Karpas-422 (cell line): ENCODE results near the gene KRT20. TPM values are rescaled to one million over a fixed set of nuclear protein-coding genes. Genes with fewer than 3 reads are reported as not detected.

Source experiments
- DNase-seq: peaks from one replicate; pipeline ENCODE4 v3.0.0-alpha.2; 2015
- H2AFZ ChIP-seq: fragments of 200-600 bp; sonication (generic); 2 replicates; pipeline ENCODE4 v1.6.1; 2014; ENCODE audit warnings: antibody characterized with exemption, low read length, mixed read lengths
- H3K27ac ChIP-seq: fragments of 200-600 bp; sonication (generic); 2 replicates; pipeline ENCODE4 v1.5.1; 2014; ENCODE audit warnings: mild to moderate bottlenecking, low read length, moderate library complexity
- H3K27me3 ChIP-seq: fragments of 200-600 bp; sonication (generic); 2 replicates; pipeline ENCODE4 v1.6.1; 2014; ENCODE audit warnings: low read length, mixed read lengths
- H3K36me3 ChIP-seq: fragments of 200-600 bp; sonication (generic); 2 replicates; pipeline ENCODE4 v1.6.1; 2014; ENCODE audit warnings: low read length, mixed read lengths; ENCODE audit not compliant: insufficient read depth
- H3K4me1 ChIP-seq: fragments of 200-600 bp; sonication (generic); 2 replicates; pipeline ENCODE4 v1.6.1; 2014; ENCODE audit warnings: mild to moderate bottlenecking, low read length, mixed read lengths
- H3K4me2 ChIP-seq: fragments of 200-600 bp; sonication (generic); 2 replicates; pipeline ENCODE4 v1.6.1; 2014; ENCODE audit warnings: low read length, low read depth, mild to moderate bottlenecking; ENCODE audit not compliant: poor library complexity, severe bottlenecking
- H3K4me3 ChIP-seq: fragments of 200-600 bp; sonication (generic); 2 replicates; pipeline ENCODE4 v1.5.1; 2014; ENCODE audit warnings: mild to moderate bottlenecking, antibody characterized with exemption, low read length, mixed read lengths
- H3K79me2 ChIP-seq: fragments of 200-600 bp; sonication (generic); 2 replicates; pipeline ENCODE4 v1.6.1; 2014; ENCODE audit warnings: mild to moderate bottlenecking, low read length, mixed read lengths
- H3K9ac ChIP-seq: fragments of 200-600 bp; sonication (generic); 2 replicates; pipeline ENCODE4 v1.6.0; 2014; ENCODE audit warnings: low read length
- H3K9me2 ChIP-seq: fragments of 200-600 bp; sonication (generic), shearing (Covaris generic); replicated peaks from 2 replicates; pipeline ENCODE4 v1.6.0; 2014; ENCODE audit warnings: mild to moderate bottlenecking, low read length, moderate library complexity; ENCODE audit not compliant: insufficient read depth
- H3K9me3 ChIP-seq: fragments of 300-700, 200-600 bp; sonication (generic); 2 replicates; pipeline ENCODE4 v1.6.1; 2014; ENCODE audit warnings: low read length, mixed read lengths
- H4K20me1 ChIP-seq: fragments of 200-600 bp; sonication (generic); 2 replicates; pipeline ENCODE4 v1.6.1; 2014; ENCODE audit warnings: mild to moderate bottlenecking, antibody characterized with exemption, low read length, low read depth; ENCODE audit not compliant: insufficient read depth
- total RNA-seq: library from RNA; depleted of rRNA; stranded (reverse); fragments of >200 nt; shearing (Covaris generic); gene quantifications from 2 replicates; pipeline ENCODE4 v1.2.3, GENCODE V29; 2014; ENCODE audit warnings: low replicate concordance

Gene KRT20
- total RNA-seq, 1 experiment from 2014 or later = not detected

DNA sequence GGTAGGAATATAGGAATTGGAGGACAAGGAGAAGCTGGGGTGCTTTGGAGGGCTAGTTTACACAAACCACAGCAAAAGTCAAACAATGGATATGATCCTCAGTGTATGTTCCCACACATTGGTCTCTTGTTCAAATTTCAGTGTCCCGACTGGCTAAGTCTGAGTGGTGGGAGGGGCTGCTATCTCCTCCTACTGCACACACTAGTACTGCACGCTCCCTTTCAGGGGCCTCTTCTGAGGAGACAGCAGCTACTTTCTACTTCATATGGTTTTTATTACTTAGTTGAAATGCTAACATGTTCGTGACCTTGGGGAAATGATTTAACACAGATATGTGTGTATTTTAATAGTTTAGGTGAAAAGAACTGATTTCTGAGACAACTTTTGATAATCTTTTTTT lies 43.8 kb downstream of the KRT20 start:
- H3K9ac ChIP-seq = no peak overlapping the region
- no peak overlapping the region for H2AFZ ChIP-seq
- no peaks in the 10 kb centered on the region for H3K27me3 ChIP-seq
- no peaks in the 10 kb centered on the region for H3K9me3 ChIP-seq
- no peaks in the 10 kb centered on the region for H3K79me2 ChIP-seq
- H3K9me2 ChIP-seq = no peaks in the 10 kb centered on the region
- no peak for DNase-seq
- no peak overlapping the region for H3K27ac ChIP-seq
- H4K20me1 ChIP-seq = no peaks in the 10 kb centered on the region
- H3K4me3 ChIP-seq = no peak overlapping the region
- H3K36me3 ChIP-seq = no peaks in the 10 kb centered on the region
- no peaks in the 10 kb centered on the region for H3K4me1 ChIP-seq
- H3K4me2 ChIP-seq = no peak overlapping the region

DNA sequence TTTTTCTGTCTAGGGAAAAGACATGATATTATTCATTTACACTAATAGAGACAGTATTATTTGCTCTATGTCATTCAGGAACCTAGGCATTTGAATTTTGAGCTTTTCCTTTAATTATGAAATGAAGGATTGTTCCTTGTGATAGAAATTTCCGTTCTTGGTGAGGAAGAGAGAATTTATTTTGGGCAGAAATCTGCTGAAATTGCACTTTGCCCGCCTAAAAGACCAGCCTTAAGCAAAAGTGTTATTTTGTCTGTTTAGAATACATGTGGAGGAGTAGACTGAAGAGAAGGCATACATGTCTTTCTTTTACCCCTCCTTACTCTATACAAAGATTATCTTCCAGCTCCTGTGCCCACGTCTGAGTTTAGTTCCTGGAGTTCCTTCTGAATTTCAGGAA lies 45.8 kb downstream of the KRT20 start:
- Histone ChIP-seq H4K20me1 (no peaks in the 10 kb centered on the region), H2AFZ (no peak overlapping the region), H3K36me3 (peaks cover 7% of the 10 kb centered on the region; the same call in 1 of the 2 replicates), H3K4me2 (no peak overlapping the region), H3K9ac (no peak overlapping the region), H3K9me2 (no peaks in the 10 kb centered on the region), H3K27ac (no peak overlapping the region), H3K27me3 (no peaks in the 10 kb centered on the region), H3K4me3 (no peak overlapping the region), H3K9me3 (no peaks in the 10 kb centered on the region), H3K79me2 (no peaks in the 10 kb centered on the region), H3K4me1 (no peaks in the 10 kb centered on the region)
- DNase-seq = no peak

DNA sequence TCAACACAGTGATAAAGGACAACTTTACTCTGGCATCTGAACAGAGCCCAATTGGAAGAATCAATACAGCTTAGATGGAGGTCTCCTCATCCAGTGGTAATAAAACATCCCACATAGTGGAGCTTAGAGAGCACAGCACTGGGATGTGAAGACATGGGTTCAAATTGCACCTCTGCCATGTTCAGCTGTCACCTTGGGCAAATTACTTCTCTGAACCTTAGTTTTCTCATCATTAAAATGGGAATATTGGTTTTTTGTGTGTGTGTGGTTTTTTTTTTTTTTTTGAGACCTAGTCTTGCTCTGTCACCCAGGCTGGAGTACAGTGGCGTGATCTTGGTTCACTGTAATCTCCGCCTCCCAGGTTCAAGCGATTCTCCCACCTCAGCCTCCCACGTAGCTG lies 49.0 kb downstream of the KRT20 start:
- Histone ChIP-seq H3K4me2 (no peak overlapping the region), H3K27me3 (no peaks in the 10 kb centered on the region), H3K4me1 (peaks cover 6% of the 10 kb centered on the region; the same call in 1 of the 2 replicates), H3K79me2 (peaks cover 5% of the 10 kb centered on the region; the same call in 1 of the 2 replicates), H3K4me3 (no peak overlapping the region), H3K36me3 (peaks cover 11% of the 10 kb centered on the region; the same call in 1 of the 2 replicates), H3K9ac (no peak overlapping the region), H3K27ac (no peak overlapping the region), H3K9me3 (no peaks in the 10 kb centered on the region), H2AFZ (no peak overlapping the region), H3K9me2 (no peaks in the 10 kb centered on the region), H4K20me1 (no peaks in the 10 kb centered on the region)
- no peak for DNase-seq

DNA sequence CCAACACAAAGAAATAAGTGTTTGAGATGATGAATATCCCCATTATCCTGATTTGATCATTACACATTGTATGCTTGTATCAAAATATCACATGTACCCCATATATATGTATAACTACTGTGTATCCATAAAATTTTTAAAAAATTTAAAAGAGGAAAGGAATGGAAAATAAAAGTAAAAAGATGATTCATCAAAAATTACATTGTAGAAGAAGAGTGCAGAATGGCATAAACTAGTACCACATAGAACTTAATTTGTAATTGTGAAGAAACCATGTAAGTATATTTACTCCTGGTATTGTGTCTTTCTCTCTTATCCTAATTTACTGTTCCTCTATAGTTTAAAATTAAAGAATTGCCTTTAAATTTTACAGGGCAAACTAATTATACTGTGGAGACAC lies 51.2 kb downstream of the KRT20 start:
- Histone ChIP-seq H3K4me2 (no peak overlapping the region), H3K9me2 (no peaks in the 10 kb centered on the region), H3K9ac (no peak overlapping the region), H3K4me3 (no peak overlapping the region), H3K9me3 (no peaks in the 10 kb centered on the region), H3K27ac (no peak overlapping the region), H3K4me1 (peaks cover 8% of the 10 kb centered on the region; the same call in 1 of the 2 replicates), H3K79me2 (peaks cover 19% of the 10 kb centered on the region), H2AFZ (no peak overlapping the region), H4K20me1 (no peaks in the 10 kb centered on the region), H3K36me3 (peaks cover 11% of the 10 kb centered on the region; the same call in 1 of the 2 replicates), H3K27me3 (no peaks in the 10 kb centered on the region)
- no peak for DNase-seq

DNA sequence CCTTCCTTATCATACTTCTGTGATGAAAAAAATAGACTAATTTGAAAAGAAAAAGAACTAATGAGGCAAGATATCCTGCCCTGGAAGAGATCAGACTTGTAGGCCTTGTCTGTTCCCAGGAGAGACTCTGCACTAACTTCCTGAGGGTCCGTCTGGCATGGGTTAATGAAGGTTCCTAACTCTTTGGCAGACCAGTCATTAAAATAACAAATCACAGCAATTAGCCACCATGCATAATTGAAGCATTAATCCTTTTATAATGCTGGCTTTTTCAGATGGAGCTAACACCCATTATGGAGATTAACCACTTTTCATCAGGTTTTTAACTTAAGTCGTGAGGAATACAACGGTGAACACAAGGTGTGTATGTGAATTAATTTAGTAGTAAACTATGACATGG lies 52.2 kb downstream of the KRT20 start:
- no peaks in the 10 kb centered on the region for H3K9me2 ChIP-seq
- no peaks in the 10 kb centered on the region for H3K9me3 ChIP-seq
- no peaks in the 10 kb centered on the region for H3K27me3 ChIP-seq
- H4K20me1 ChIP-seq = no peaks in the 10 kb centered on the region
- peaks cover 8% of the 10 kb centered on the region; the same call in 1 of the 2 replicates for H3K4me1 ChIP-seq
- H3K27ac ChIP-seq = no peak overlapping the region
- H3K4me2 ChIP-seq = no peak overlapping the region
- H3K79me2 ChIP-seq = peaks cover 28% of the 10 kb centered on the region
- H3K4me3 ChIP-seq = no peak overlapping the region
- no peak overlapping the region for H2AFZ ChIP-seq
- H3K9ac ChIP-seq = no peak overlapping the region
- H3K36me3 ChIP-seq = peaks cover 11% of the 10 kb centered on the region
- no peak for DNase-seq

DNA sequence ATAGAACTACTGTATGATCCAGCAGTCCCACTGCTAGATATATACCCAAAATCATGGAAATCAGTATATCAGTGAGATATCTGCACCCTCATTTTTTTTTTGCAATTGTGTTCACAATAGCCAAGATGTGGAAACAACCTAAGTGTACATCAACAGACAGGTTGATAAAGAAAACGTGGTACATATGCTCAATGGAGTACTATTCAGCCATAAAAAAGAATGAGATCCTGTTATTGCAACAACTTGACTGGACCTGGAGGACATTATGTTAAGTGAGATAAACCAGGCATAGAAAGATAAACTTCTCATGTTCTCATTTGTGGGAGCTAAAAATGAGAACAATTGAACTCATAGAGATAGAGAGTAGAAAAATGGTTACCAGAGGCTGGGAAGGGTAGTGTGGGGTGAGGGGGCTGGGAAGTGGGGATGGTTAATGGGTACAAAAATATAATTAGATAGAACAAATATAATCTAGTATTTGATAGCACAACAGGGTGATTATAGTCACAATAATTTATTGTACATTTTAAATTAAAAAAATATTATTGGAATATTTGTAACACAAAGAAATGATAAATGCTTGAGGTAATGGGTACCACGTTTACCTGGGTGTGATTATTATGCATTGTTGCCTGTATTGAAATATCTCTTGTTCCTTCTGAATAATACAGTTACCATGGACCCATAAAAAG lies 54.8 kb downstream of the KRT20 start:
- Histone ChIP-seq H3K9me2 (no peaks in the 10 kb centered on the region; the same call in 1 of the 2 replicates), H2AFZ (no peak overlapping the region), H3K36me3 (peaks cover 8% of the 10 kb centered on the region), H3K27ac (no peak overlapping the region), H3K4me3 (no peak overlapping the region), H3K27me3 (no peaks in the 10 kb centered on the region), H3K4me1 (peaks cover 8% of the 10 kb centered on the region; the same call in 1 of the 2 replicates), H3K9ac (no peak overlapping the region), H4K20me1 (no peaks in the 10 kb centered on the region), H3K4me2 (no peak overlapping the region), H3K79me2 (peaks cover 54% of the 10 kb centered on the region), H3K9me3 (no peaks in the 10 kb centered on the region)
- no peak for DNase-seq

DNA sequence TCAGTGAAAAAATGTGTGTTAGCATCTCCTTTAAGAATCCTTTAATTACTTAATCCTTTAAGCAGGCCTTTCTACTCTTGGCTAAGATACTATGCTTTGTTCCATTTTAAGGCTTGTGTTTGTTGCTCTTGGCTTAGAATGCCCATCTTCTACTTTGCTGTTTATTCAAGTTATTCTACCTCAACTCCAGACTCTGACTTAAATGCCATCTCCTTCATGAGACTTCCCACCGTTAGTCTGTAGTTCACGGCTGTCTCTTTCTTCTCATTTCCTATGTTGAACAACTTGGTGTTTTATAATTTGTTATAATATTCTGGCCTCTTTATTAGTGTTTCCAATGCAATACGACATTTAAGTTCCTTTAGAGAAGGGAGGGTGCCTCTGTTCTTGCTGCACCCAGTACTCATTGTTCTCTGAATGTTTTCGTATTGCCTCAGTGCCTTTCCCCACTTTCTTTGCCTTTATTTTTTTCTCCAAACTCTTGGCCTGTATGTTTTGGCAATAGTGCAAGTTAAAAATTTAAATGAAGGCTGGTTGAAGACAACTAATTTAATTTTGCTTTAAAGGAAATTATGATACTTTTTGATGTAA lies 56.5 kb downstream of the KRT20 start:
- Histone ChIP-seq H4K20me1 (no peaks in the 10 kb centered on the region), H3K79me2 (peaks cover 71% of the 10 kb centered on the region), H3K4me1 (peaks cover 13% of the 10 kb centered on the region), H3K9me2 (no peaks in the 10 kb centered on the region; the same call in 1 of the 2 replicates), H3K27ac (no peak overlapping the region), H3K27me3 (no peaks in the 10 kb centered on the region), H2AFZ (no peak overlapping the region), H3K4me3 (no peak overlapping the region), H3K9ac (no peak overlapping the region), H3K36me3 (no peaks in the 10 kb centered on the region; the same call in 1 of the 2 replicates), H3K9me3 (no peaks in the 10 kb centered on the region), H3K4me2 (no peak overlapping the region)
- no peak for DNase-seq

DNA sequence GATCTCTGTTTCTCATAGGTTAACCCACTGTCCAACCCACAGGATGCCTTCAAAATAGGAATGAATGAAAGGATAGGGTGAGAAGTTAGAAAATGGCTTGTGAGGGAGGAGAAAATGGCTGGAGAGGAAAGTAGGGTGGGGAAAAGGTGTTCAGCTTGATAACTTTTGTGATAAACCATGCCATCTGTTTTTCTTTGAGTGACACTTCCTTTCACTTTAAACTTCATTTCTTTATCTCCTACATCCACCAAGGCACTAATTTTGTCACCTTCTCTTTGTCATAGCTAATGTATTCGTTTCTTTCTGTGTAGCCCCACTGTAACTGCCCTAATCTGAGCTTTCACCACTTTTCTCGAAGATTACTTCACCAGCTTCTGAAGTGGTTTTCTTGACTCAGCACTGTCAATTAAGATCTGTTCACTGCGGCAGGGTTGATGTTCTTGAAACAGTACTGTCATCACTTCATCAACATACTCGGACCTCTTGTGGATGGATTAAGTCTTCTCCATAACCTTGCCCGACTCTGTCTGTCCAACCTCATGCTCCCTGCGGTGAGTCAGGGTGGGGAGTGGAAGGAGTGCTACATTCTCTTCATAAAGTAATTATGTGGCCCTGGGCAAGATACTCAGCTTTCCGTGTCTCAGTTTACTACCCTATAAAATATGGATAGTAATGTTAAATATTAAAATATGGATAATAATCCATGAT lies 57.1 kb downstream of the KRT20 start:
- no peaks in the 10 kb centered on the region; the same call in 1 of the 2 replicates for H3K36me3 ChIP-seq
- H3K4me3 ChIP-seq = no peak overlapping the region
- H3K27ac ChIP-seq = no peak overlapping the region
- no peaks in the 10 kb centered on the region for H3K27me3 ChIP-seq
- no peak overlapping the region for H3K4me2 ChIP-seq
- peaks cover 15% of the 10 kb centered on the region for H3K4me1 ChIP-seq
- no peaks in the 10 kb centered on the region; the same call in 1 of the 2 replicates for H3K9me2 ChIP-seq
- peaks cover 78% of the 10 kb centered on the region for H3K79me2 ChIP-seq
- H3K9me3 ChIP-seq = no peaks in the 10 kb centered on the region
- no peak overlapping the region for H3K9ac ChIP-seq
- H2AFZ ChIP-seq = no peak overlapping the region
- H4K20me1 ChIP-seq = no peaks in the 10 kb centered on the region
- DNase-seq = no peak
